GM19452 (cell line): ENCODE data around the gene ELK3.

Experiments used
- ATAC-seq: cut with Tn5 transposase; IDR thresholded peaks from one replicate; pipeline ENCODE4 v1.9.1; 2021; ENCODE audit not compliant: unreplicated experiment

The ELK3 gene

GRCh38 chr12:96193725-96194575, at the start of gene ELK3:
Gene ELK3 (plus strand): TSS chr12:96194375.
- ATAC-seq, result peak; percentile 50

DNA sequence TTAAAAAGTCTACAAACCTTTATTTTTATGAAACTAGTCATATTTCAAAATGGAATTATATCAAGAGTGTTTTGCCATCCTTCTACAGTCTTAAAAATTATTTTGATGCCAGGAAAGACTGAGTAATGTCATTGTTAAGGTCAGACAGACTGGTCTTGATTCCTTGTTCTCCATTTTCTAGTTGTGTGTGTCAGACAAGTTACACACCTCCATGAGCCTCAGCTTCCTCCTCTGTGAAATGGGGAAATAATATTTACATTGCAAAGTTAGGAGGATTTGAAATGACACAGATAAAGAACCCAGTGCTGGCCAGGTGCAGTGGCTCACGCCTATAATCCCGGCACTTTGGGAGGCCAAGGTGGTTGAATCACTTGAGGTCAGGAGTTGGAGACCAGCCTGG, 47.4 kb upstream of the ELK3 start:
- ATAC-seq, result no peak

DNA sequence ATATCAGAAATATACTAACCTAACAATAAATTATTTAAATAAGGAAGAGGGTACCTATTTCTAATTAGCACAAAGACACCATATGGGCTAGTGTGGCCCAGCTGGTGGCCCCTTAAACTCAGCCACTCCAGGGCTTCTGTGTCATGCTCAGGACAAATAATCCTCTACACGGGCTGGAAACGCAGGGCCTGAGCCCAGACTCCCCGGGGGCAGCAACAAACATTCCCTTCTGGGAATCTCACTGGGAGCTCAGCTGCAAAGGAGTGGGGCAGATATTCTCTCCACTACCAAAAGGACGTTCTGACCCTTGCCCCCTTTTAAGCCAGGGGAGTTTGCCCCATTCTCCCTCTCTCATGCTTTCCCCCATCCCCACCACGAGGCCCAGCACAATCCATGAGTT, 43.7 kb upstream of the ELK3 start:
- no peak for ATAC-seq

- no peak for ATAC-seq
These were observed 42.0 kb upstream of the ELK3 start for GRCh38 chr12:96152164-96152563.

- no peak for ATAC-seq
These were observed 40.9 kb upstream of the ELK3 start for GRCh38 chr12:96153131-96153725.

GRCh38 chr12:96155181-96155580, 39.0 kb upstream of the ELK3 start:
- ATAC-seq, result no peak

GRCh38 chr12:96155781-96156180, 38.4 kb upstream of the ELK3 start:
- no peak for ATAC-seq

- ATAC-seq, result no peak
These were observed 38.0 kb upstream of the ELK3 start for GRCh38 chr12:96156211-96156610.

- ATAC-seq, result no peak
These were observed 36.7 kb upstream of the ELK3 start for GRCh38 chr12:96157427-96157826.

GRCh38 chr12:96164951-96165811, 29.0 kb upstream of the ELK3 start:
- no peak for ATAC-seq

DNA sequence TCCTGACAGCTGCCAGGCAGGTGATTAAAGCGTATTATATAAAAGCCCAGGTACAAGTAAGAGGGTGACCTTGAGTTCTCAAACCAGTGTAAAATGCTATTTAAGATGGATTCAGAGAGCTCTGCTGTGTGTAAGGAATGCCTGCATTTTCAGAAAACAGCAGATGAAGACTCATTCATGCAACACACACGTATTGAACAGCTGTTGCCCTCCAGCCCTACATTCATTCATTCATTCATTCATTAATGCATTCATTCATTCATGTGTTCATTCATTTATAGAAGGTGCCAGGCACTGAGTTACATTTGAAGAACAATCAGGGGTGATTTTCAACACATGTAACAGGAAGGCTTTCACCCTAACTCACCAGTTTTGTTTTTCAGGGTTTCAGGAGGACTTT, 27.4 kb upstream of the ELK3 start:
- no peak for ATAC-seq

GRCh38 chr12:96167492-96167891, 26.7 kb upstream of the ELK3 start:
- ATAC-seq, result no peak

GRCh38 chr12:96170328-96170727, 23.8 kb upstream of the ELK3 start:
- no peak for ATAC-seq

DNA sequence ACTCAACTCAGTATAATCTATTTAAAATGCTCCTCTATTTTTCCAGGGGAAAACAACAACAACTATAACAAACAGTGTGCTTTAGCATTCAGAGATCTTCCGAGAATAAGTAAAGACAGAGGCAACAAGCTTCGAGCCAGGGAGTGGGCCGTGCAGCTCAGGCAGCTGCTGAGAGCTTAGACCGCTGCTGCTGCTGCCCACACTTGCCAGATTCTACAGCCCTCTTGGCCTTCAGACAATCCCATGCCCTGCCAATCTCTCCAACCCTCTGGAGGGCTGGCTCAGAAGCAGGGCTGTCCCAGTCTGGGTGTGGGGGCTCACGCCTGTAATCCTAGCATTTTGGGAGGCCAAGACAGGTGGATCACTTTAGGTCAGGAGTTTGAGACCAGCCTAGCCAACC, 23.4 kb upstream of the ELK3 start:
- no peak for ATAC-seq

DNA sequence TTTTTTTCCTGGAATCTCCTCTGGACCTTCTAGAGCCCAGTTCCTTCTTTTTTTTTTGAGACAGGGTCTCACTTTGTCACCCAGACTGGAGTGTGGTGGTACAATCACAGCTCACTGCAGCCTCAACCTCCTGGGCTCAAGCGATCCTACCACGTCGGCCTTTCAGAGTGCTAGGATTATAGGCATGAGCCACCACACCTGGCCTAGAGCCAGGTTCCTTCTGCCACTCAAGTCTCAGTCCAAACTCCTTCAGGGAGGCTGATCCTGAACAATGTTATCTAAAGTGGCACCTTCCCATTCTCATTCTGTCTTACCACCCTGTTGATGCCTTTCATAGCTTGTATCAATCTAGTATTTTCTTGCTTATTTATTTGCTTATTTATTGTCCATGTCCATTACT, 22.3 kb upstream of the ELK3 start:
- no peak for ATAC-seq

DNA sequence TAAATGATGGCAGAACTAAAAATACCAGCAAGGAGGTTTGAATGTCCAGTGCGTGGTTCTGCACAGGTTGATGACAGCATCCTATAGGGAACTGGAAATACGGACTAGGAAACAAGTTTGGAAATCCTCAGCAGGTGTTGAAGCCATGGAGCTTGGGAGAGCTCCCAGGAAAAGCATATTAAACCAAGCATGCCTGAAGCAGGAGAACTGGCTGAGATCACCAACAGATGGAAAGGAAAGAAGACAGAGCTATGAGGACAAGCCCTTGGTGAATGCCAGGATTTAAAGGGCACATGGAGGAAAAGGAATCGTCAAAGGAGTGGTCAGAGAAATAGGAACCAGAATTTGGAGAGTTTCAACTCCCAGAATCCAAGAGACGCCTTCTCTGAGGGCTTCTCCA, 21.2 kb upstream of the ELK3 start:
- no peak for ATAC-seq

- ATAC-seq, result no peak
These were observed 17.6 kb upstream of the ELK3 start for GRCh38 chr12:96176575-96176974.

DNA sequence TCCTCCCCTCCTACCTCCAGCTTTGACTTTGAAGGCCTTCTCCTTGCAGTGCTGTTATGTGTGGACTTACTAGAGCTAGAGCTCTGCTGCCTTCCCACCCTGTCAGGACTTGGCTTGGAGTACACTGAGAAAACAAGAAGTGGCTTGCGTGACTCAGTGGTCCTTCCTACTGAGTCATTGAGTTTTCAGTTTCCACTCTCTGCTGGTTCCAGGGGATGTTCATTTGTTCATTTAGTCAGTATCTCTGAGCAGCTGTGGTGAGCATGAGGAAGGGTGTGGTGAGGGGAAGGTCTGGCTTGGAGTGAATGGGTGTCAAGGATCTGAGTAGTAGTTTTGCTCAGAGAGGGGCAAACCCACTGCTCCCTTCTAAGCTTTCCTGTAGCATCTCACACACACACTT, 17.2 kb upstream of the ELK3 start:
- ATAC-seq, result peak; percentile 69

DNA sequence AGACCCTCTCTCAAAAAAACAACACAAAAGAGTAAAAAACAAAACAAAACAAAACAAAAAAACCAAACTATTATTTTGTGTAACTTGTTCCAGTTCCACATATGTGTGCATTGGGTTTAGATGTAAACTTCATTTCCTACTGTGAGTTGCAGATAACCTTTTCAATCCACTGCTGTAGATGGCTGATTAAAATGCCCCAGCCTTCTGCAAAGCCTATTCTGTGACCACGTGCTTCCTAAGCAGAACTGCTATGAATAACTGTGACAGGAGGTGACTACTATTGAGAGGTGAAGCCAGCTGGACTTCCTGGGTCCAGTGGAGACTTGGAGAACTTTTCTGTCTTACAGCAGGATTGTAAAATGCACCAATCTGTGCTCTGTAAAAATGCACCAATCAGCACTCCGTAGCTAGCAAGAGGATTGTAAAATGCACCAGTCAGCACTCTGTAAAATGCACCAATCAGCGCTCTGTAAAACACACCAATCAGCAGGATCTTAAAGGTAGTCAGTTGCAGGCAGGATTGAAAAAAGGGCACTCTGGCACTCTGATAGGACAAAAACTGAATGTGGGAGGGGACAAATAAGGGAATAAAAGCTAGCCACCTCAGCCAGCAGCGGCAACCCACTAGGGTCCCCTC, 10.3 kb upstream of the ELK3 start:
- no peak for ATAC-seq

GRCh38 chr12:96185914-96186313, 8.3 kb upstream of the ELK3 start:
- ATAC-seq, result no peak

DNA sequence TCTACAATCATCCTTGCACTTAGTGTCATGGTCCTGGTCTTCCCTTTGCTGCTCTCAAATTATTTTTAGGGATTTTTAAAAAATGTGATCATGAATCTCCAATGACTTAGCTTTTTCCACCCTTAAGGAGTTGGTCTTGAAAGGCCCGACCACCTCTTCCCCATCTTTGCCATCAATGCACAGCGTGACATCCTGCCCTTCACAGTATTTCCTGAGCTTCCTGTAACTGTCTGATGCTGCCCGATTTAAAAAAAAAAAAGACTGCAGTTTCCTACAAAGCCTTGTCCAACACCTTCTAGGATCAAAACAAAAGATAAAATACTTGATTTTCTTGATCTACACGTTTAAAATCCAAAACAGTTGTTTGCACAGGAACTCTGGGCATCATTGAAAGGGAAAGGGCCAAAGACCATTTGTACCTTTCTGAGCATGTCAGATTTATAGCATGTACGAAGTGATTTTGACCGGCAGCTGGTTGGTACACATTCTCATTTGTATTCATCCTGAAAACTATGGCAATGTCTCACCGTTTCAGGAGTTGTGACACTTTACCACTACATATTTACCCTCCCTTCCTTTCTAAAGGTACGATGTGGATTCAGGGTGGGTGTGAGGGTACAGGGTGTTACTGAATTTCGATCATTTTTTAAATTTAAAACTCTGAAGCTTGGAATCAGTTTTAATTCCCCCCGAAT, 7.4 kb upstream of the ELK3 start:
- no peak for ATAC-seq
